Hematopoietic multipotent progenitor cell treated with erythropoietin and hydrocortisone succinate and interleukin-3 and kit ligand, for 15 days (in vitro differentiated cells): ENCODE measurements around the gene C5orf22.

Experiments used
- DNase-seq: peaks from one replicate; pipeline ENCODE4 v3.0.0-alpha.2; 2015; ENCODE audit warnings: low spot score

C5orf22 gene

DNA sequence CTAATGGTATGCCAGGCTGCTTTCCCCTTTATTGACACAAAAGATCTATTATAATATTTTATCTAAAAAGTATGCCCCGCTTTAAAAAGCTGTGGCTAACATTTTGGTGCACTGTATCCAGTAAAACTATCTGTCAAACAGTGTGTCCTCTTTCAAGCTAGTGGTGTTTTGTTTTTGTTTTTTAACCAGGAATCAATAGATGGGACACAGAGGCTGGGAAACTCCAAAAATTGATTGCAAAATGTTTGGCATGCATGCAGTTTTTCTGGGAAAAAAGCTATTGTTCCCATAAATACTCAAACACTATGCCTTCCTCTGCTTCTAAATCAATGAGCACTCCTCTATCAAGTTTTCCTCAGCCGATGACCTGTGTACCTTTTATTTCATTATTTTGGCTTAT, 72.5 kb downstream of the C5orf22 start:
- DNase-seq: no peak
